TTC549 (cell line): ENCODE results near the gene GPR17.

ENCODE experiments used
- FAIRE-seq: peaks from 2 replicates; lab custom pipeline; 2012; peaks lifted over from hg19 to GRCh38; lab: Jason Lieb, UNC

Gene GPR17

GRCh38 chr2:127630096-127630863, 15.7 kb upstream of the GPR17 start:
- FAIRE-seq: no peak

- FAIRE-seq: no peak
Observed at GRCh38 chr2:127630864-127631540, 15.0 kb upstream of the GPR17 start.

GRCh38 chr2:127631541-127631996, 14.4 kb upstream of the GPR17 start:
- no peak for FAIRE-seq

GRCh38 chr2:127631997-127632581, 13.9 kb upstream of the GPR17 start:
- FAIRE-seq: no peak

- no peak for FAIRE-seq
Observed at GRCh38 chr2:127632592-127633489, 13.1 kb upstream of the GPR17 start.

GRCh38 chr2:127633556-127634065, 12.3 kb upstream of the GPR17 start:
- FAIRE-seq: no peak

GRCh38 chr2:127634066-127634617, 11.8 kb upstream of the GPR17 start:
- no peak for FAIRE-seq

- FAIRE-seq: no peak
Observed at GRCh38 chr2:127634626-127635379, 11.2 kb upstream of the GPR17 start.

GRCh38 chr2:127635380-127636237, 10.3 kb upstream of the GPR17 start:
- FAIRE-seq: no peak

- FAIRE-seq: no peak
Observed at GRCh38 chr2:127636248-127637235, 9.4 kb upstream of the GPR17 start.

- no peak for FAIRE-seq
Observed at GRCh38 chr2:127637236-127637630, 8.7 kb upstream of the GPR17 start.

- FAIRE-seq: no peak
Observed at GRCh38 chr2:127637725-127638252, 8.2 kb upstream of the GPR17 start.

GRCh38 chr2:127638361-127639110, 7.4 kb upstream of the GPR17 start:
- no peak for FAIRE-seq

GRCh38 chr2:127639111-127639474, 6.9 kb upstream of the GPR17 start:
- FAIRE-seq: no peak

GRCh38 chr2:127640082-127641072, 5.6 kb upstream of the GPR17 start:
- no peak for FAIRE-seq

- no peak for FAIRE-seq
Observed at GRCh38 chr2:127641133-127641532, 4.8 kb upstream of the GPR17 start.
